Fibroblast of lung (primary cell): ENCODE measurements around the gene RAP1GAP2. TPM values are rescaled to one million over a fixed set of nuclear protein-coding genes. Genes with fewer than 3 reads are reported as not detected.

Source experiments
- DNase-seq, 2 donors: peaks; one replicate each; pipeline versions ENCODE4 v3.0.0 to v3.0.0-alpha.2; 2010; ENCODE audit warnings: low read depth in 2 of 2
- H2AFZ ChIP-seq: 2 replicates; pipeline ENCODE4 v1.5.1; 2012; ENCODE audit warnings: low read length, control low read depth, inconsistent platforms
- H3K27ac ChIP-seq: 2 replicates; pipeline ENCODE4 v1.5.1; 2011; ENCODE audit warnings: low read length, control low read depth; ENCODE audit not compliant: insufficient read depth
- H3K27me3 ChIP-seq: 2 replicates; pipeline ENCODE4 v1.5.1; 2011; ENCODE audit warnings: mild to moderate bottlenecking, low read length; ENCODE audit not compliant: control insufficient read depth, insufficient read depth
- H3K36me3 ChIP-seq: 2 replicates; pipeline ENCODE4 v1.5.1; 2011; ENCODE audit warnings: low read length; ENCODE audit not compliant: control insufficient read depth, insufficient read depth
- H3K4me1 ChIP-seq: 2 replicates; pipeline ENCODE4 v1.5.1; 2011; ENCODE audit warnings: low read length; ENCODE audit not compliant: control insufficient read depth, insufficient read depth; ENCODE audit errors: extremely low read depth
- H3K4me2 ChIP-seq: 2 replicates; pipeline ENCODE4 v1.5.1; 2011; ENCODE audit warnings: low read length, control low read depth; ENCODE audit not compliant: insufficient read depth; ENCODE audit errors: extremely low read depth
- H3K4me3 ChIP-seq, 4 experiments: fragments of 200-600 bp in 1 of 4; sonication (generic) in 1 of 4; replicated peaks in 1 of 4; 2 replicates each; pipeline ENCODE4 v1.5.1; 2011 to 2016; ENCODE audit warnings: low read length in 4 of 4, low read depth in 3 of 4, mild to moderate bottlenecking in 3 of 4, control low read depth in 2 of 4, inconsistent platforms in 1 of 4, mixed read lengths in 1 of 4; ENCODE audit not compliant: insufficient read depth in 1 of 4; ENCODE audit errors: control extremely low read depth in 1 of 4
- H3K79me2 ChIP-seq: 2 replicates; pipeline ENCODE4 v1.5.1; 2012; ENCODE audit warnings: mild to moderate bottlenecking, low read length, inconsistent platforms; ENCODE audit not compliant: control insufficient read depth, insufficient read depth
- H3K9ac ChIP-seq: 2 replicates; pipeline ENCODE4 v1.5.1; 2011; ENCODE audit warnings: mild to moderate bottlenecking, low read length, control low read depth; ENCODE audit not compliant: insufficient read depth
- H3K9me3 ChIP-seq: 2 replicates; pipeline ENCODE4 v1.5.1; 2012; ENCODE audit warnings: low read depth, low read length; ENCODE audit not compliant: control insufficient read depth, insufficient read depth
- H4K20me1 ChIP-seq: 2 replicates; pipeline ENCODE4 v1.5.1; 2011; ENCODE audit warnings: low read length; ENCODE audit not compliant: control insufficient read depth, insufficient read depth; ENCODE audit errors: extremely low read depth
- CTCF ChIP-seq, 2 donors: IDR thresholded peaks in 1 of 2; conservative IDR thresholded peaks in 1 of 2; 1 replicate in 1 of 2; 2 replicates in 1 of 2; pipeline ENCODE4 v1.5.1; 2011 to 2012; ENCODE audit warnings: low read length in 2 of 2, control low read depth in 1 of 2, inconsistent platforms in 1 of 2, low read depth in 1 of 2, mild to moderate bottlenecking in 1 of 2
- EZH2 ChIP-seq: IDR thresholded peaks from 2 replicates; pipeline ENCODE4 v1.5.1; 2012; ENCODE audit warnings: low read length, control low read depth, mild to moderate bottlenecking; ENCODE audit errors: missing control alignments
- polyA plus RNA-seq, 2 donors: library from polyadenylated mRNA; depleted of rRNA in 1 of 2; stranded (reverse) in 1 of 2; unstranded in 1 of 2; fragments of >200 nt; gene quantifications; 2 replicates each; pipeline ENCODE4 v1.2.1, GENCODE V29; 2011 to 2012; ENCODE audit warnings: missing spikeins in 1 of 2
- total RNA-seq: library from RNA; depleted of rRNA; stranded (reverse); fragments of >200 nt; gene quantifications from 2 replicates; pipeline ENCODE4 v1.2.1, GENCODE V29; 2014

RAP1GAP2 gene
- total and polyA plus RNA-seq, 2 donors (not counting 1 experiment from before 2014, with no cell fraction given), result 0.33 to 0.99 TPM

- H3K4me2 ChIP-seq, result no peak overlapping the region
- no peak overlapping the region for H2AFZ ChIP-seq
- H4K20me1 ChIP-seq, result no peaks in the 10 kb centered on the region
- no peak overlapping the region for H3K27ac ChIP-seq
- no peak overlapping the region for H3K4me3 ChIP-seq
- DNase-seq, result no peak
- no peaks in the 10 kb centered on the region for H3K4me1 ChIP-seq
- no peaks in the 10 kb centered on the region for H3K79me2 ChIP-seq
- no peak overlapping the region for H3K9ac ChIP-seq
- H3K9me3 ChIP-seq, result no peaks in the 10 kb centered on the region
- no peaks in the 10 kb centered on the region for H3K36me3 ChIP-seq
- TF ChIP-seq EZH2 (no peak), CTCF (conservative IDR thresholded peaks at IDR 0.05 in 1 of 2, IDR thresholded peaks at IDR 0.05 in 1 of 2; ENCODE audit: low read depth in 1 of 2, low read length in 2 of 2) (no peak)
- no peaks in the 10 kb centered on the region for H3K27me3 ChIP-seq
These were observed 143.6 kb downstream of the RAP1GAP2 start for GRCh38 chr17:2939714-2940351.

- H4K20me1 ChIP-seq, result no peaks in the 10 kb centered on the region
- no peak overlapping the region for H3K4me2 ChIP-seq
- H3K27ac ChIP-seq, result no peak overlapping the region
- no peak for DNase-seq
- no peak overlapping the region for H3K4me3 ChIP-seq
- H3K9ac ChIP-seq, result no peak overlapping the region
- H3K9me3 ChIP-seq, result no peaks in the 10 kb centered on the region
- no peak overlapping the region for H2AFZ ChIP-seq
- TF ChIP-seq EZH2 (no peak), CTCF (conservative IDR thresholded peaks at IDR 0.05 in 1 of 2, IDR thresholded peaks at IDR 0.05 in 1 of 2; ENCODE audit: low read depth in 1 of 2, low read length in 2 of 2) (no peak)
- H3K36me3 ChIP-seq, result no peaks in the 10 kb centered on the region
- H3K27me3 ChIP-seq, result no peaks in the 10 kb centered on the region
- no peaks in the 10 kb centered on the region for H3K79me2 ChIP-seq
- no peaks in the 10 kb centered on the region for H3K4me1 ChIP-seq
These were observed 144.1 kb downstream of the RAP1GAP2 start for GRCh38 chr17:2940352-2940751.

GRCh38 chr17:2943981-2944380, 147.7 kb downstream of the RAP1GAP2 start:
- H4K20me1 ChIP-seq, result no peaks in the 10 kb centered on the region
- TF ChIP-seq CTCF (conservative IDR thresholded peaks at IDR 0.05 in 1 of 2, IDR thresholded peaks at IDR 0.05 in 1 of 2; ENCODE audit: low read depth in 1 of 2, low read length in 2 of 2), result no peak
- TF ChIP-seq EZH2, result no peak
- H3K4me2 ChIP-seq, result no peak overlapping the region
- H3K27me3 ChIP-seq, result no peaks in the 10 kb centered on the region
- H3K36me3 ChIP-seq, result no peaks in the 10 kb centered on the region
- H2AFZ ChIP-seq, result no peak overlapping the region
- H3K4me3 ChIP-seq, result no peak overlapping the region
- DNase-seq, result no peak
- no peak overlapping the region for H3K9ac ChIP-seq
- H3K4me1 ChIP-seq, result no peaks in the 10 kb centered on the region
- H3K27ac ChIP-seq, result no peak overlapping the region
- H3K9me3 ChIP-seq, result no peaks in the 10 kb centered on the region
- no peaks in the 10 kb centered on the region for H3K79me2 ChIP-seq
